HEK293 (cell line): ENCODE results near the gene TEX28.

Experiments used
- CTCF ChIA-PET: fragments of 350-600 bp; formaldehyde crosslinking; extraction: SDS; loops from one replicate; lab custom pipeline; 2021; ENCODE audit warnings: antibody characterized with exemption; lab: Yijun Ruan, JAX
- POLR2A ChIA-PET: fragments of 300-600 bp; formaldehyde crosslinking; extraction: SDS; loops from one replicate; lab custom pipeline; 2020; ENCODE audit warnings: antibody characterized with exemption, inconsistent platforms; lab: Yijun Ruan, JAX
- H3K27ac ChIP-seq: fragments of 200-500 bp; sonication (Bioruptor generic); 2 replicates; pipeline ENCODE4 v1.5.1; 2014; ENCODE audit warnings: low read depth, low read length, control low read depth, inconsistent platforms; ENCODE audit errors: extremely low read depth
- H3K36me3 ChIP-seq, 2 experiments: fragments of 200-500 bp in 1 of 2; sonication (Bioruptor generic) in 1 of 2; 1 replicate in 1 of 2; 2 replicates in 1 of 2; pipeline ENCODE4 v1.5.1; 2014 to 2017; ENCODE audit warnings: inconsistent platforms in 2 of 2, low read length in 2 of 2; ENCODE audit not compliant: control insufficient read depth in 2 of 2, insufficient read depth in 1 of 2
- H3K4me1 ChIP-seq: fragments of 200-500 bp; sonication (Bioruptor generic); 2 replicates; pipeline ENCODE4 v1.5.1; 2014; ENCODE audit warnings: mild to moderate bottlenecking, low read length, inconsistent platforms; ENCODE audit not compliant: control insufficient read depth, insufficient read depth
- H3K4me3 ChIP-seq: 2 replicates; pipeline ENCODE4 v1.5.1; 2011; ENCODE audit warnings: low read depth, mild to moderate bottlenecking, control low read depth, low read length, moderate library complexity
- H3K9me3 ChIP-seq: fragments of 200-500 bp; sonication (Bioruptor generic); 2 replicates; pipeline ENCODE4 v1.5.1; 2014; ENCODE audit warnings: low read depth, low read length, inconsistent platforms; ENCODE audit not compliant: control insufficient read depth, insufficient read depth
- AEBP2 ChIP-seq: fragments of 450-650 bp; formaldehyde crosslinking; IDR thresholded peaks from 2 replicates; pipeline ENCODE4 v1.5.1; 2016; ENCODE audit warnings: missing biosample characterization, missing genetic modification characterization, borderline replicate concordance
- GLIS1 ChIP-seq: fragments of 450-650 bp; formaldehyde crosslinking; IDR thresholded peaks from 2 replicates; pipeline ENCODE4 v1.5.1; 2016; ENCODE audit warnings: missing biosample characterization, missing genetic modification characterization
- KLF1 ChIP-seq: fragments of 450-650 bp; formaldehyde crosslinking; IDR thresholded peaks from 2 replicates; pipeline ENCODE4 v1.5.1; 2016; ENCODE audit warnings: missing biosample characterization, missing genetic modification characterization
- MEIS1 ChIP-seq: sonication (generic); formaldehyde crosslinking; IDR thresholded peaks from 2 replicates; pipeline ENCODE4 v1.8.1; 2022; ENCODE audit warnings: missing genetic modification reagents, mild to moderate bottlenecking, borderline replicate concordance
- OSR2 ChIP-seq: fragments of 450-650 bp; formaldehyde crosslinking; IDR thresholded peaks from 2 replicates; pipeline ENCODE4 v1.5.1; 2016; ENCODE audit warnings: missing biosample characterization, missing genetic modification characterization
- ZFP37 ChIP-seq: fragments of 450-650 bp; formaldehyde crosslinking; IDR thresholded peaks from 2 replicates; pipeline ENCODE4 v1.5.1; 2016; ENCODE audit warnings: missing biosample characterization, missing genetic modification characterization
- ZIC2 ChIP-seq: fragments of 450-650 bp; formaldehyde crosslinking; IDR thresholded peaks from 2 replicates; pipeline ENCODE4 v1.5.1; 2016; ENCODE audit warnings: missing biosample characterization, missing genetic modification characterization
- ZNF16 ChIP-seq: fragments of 450-650 bp; formaldehyde crosslinking; IDR thresholded peaks from 2 replicates; pipeline ENCODE4 v1.5.1; 2016; ENCODE audit warnings: low read depth, missing biosample characterization, missing genetic modification characterization
- ZNF184 ChIP-seq: fragments of 450-650 bp; IDR thresholded peaks from 2 replicates; pipeline ENCODE4 v1.5.1; 2018; ENCODE audit warnings: missing biosample characterization, mild to moderate bottlenecking, missing genetic modification characterization
- ZNF2 ChIP-seq: fragments of 450-650 bp; formaldehyde crosslinking; IDR thresholded peaks from 2 replicates; pipeline ENCODE4 v1.5.1; 2016; ENCODE audit warnings: missing biosample characterization, missing genetic modification characterization
- ZNF26 ChIP-seq: fragments of 450-650 bp; formaldehyde crosslinking; IDR thresholded peaks from 2 replicates; pipeline ENCODE4 v1.5.1; 2016; ENCODE audit warnings: missing biosample characterization, missing genetic modification characterization
- ZNF335 ChIP-seq: fragments of 450-650 bp; formaldehyde crosslinking; conservative IDR thresholded peaks from 2 replicates; pipeline ENCODE4 v1.5.1; 2016; ENCODE audit warnings: missing biosample characterization, missing genetic modification characterization
- ZNF48 ChIP-seq: fragments of 450-650 bp; formaldehyde crosslinking; IDR thresholded peaks from 2 replicates; pipeline ENCODE4 v1.5.1; 2016; ENCODE audit warnings: missing biosample characterization, missing genetic modification characterization
- ZNF529 ChIP-seq: fragments of 450-650 bp; formaldehyde crosslinking; IDR thresholded peaks from 2 replicates; pipeline ENCODE4 v1.5.1; 2017; ENCODE audit warnings: missing genetic modification characterization, missing biosample characterization; ENCODE audit not compliant: insufficient replicate concordance
- ZNF555 ChIP-seq: fragments of 450-650 bp; formaldehyde crosslinking; conservative IDR thresholded peaks from 2 replicates; pipeline ENCODE4 v1.5.1; 2017; ENCODE audit warnings: missing biosample characterization, mild to moderate bottlenecking, missing genetic modification characterization, inconsistent platforms
- ZNF639 ChIP-seq: fragments of 450-650 bp; formaldehyde crosslinking; IDR thresholded peaks from 2 replicates; pipeline ENCODE4 v1.5.1; 2016; ENCODE audit warnings: missing biosample characterization, missing genetic modification characterization
- ZNF670 ChIP-seq: fragments of 450-650 bp; formaldehyde crosslinking; IDR thresholded peaks from 2 replicates; pipeline ENCODE4 v1.5.1; 2016; ENCODE audit warnings: missing biosample characterization, missing genetic modification characterization, low read depth
- ZXDB ChIP-seq: fragments of 450-650 bp; formaldehyde crosslinking; IDR thresholded peaks from 2 replicates; pipeline ENCODE4 v1.5.1; 2016; ENCODE audit warnings: missing biosample characterization, missing genetic modification characterization

The TEX28 gene

GRCh38 chrX:154325541-154325940, 30.6 kb upstream of the TEX28 start (continued):
- TF ChIP-seq ZNF2 (tag by site-specific recombination): 0 out of 2 replicates have a peak, but pooled peaks have one; percentile 31
- no peak; the same call in 1 of the 2 replicates for TF ChIP-seq MEIS1
- TF ChIP-seq ZNF16 (tag by site-specific recombination): no peak
- TF ChIP-seq ZIC2 (tag by site-specific recombination): no peak
- no peak for TF ChIP-seq ZNF555 (tag by site-specific recombination)
- TF ChIP-seq ZNF639 (tag by site-specific recombination): no peak
- peak; percentile 95 for TF ChIP-seq GLIS1
- TF ChIP-seq ZNF184: 0 out of 2 replicates have a peak, but pooled peaks have one; percentile 11
- no peak for TF ChIP-seq ZNF26 (tag by site-specific recombination)

- Histone ChIP-seq H3K27ac (no peak overlapping the region; the same call in 1 of the 2 replicates), H3K4me3 (no peak overlapping the region)
- POLR2A ChIA-PET: no interaction called here
- TF ChIP-seq OSR2 (tag by site-specific recombination): peak; percentile 43; the same call in 1 of the 2 replicates
- no peak for TF ChIP-seq ZNF670 (tag by site-specific recombination)
- TF ChIP-seq ZXDB (tag by site-specific recombination): no peak
- TF ChIP-seq ZIC2 (tag by site-specific recombination): 0 out of 2 replicates have a peak, but pooled peaks have one; percentile 18
- TF ChIP-seq, all 188 proteins: peak for 2
- CTCF ChIA-PET: interaction anchor here (0.9 to 2.8 kb wide), 3 partner anchors 10 to 310 kb away, joined by 3 to 17 read pairs (median 4); no protein-coding TSS in a partner anchor
- Histone ChIP-seq H3K4me1 (peaks cover 18% of the 10 kb centered on the region), H3K36me3 (no peaks in the 10 kb centered on the region), H3K9me3 (no peaks in the 10 kb centered on the region)
Observed at GRCh38 chrX:154323537-154323936, 28.6 kb upstream of the TEX28 start.

GRCh38 chrX:154322890-154323289, 28.0 kb upstream of the TEX28 start:
- H3K36me3 ChIP-seq: no peaks in the 10 kb centered on the region
- H3K4me3 ChIP-seq: no peak overlapping the region
- no peak for TF ChIP-seq ZNF529 (tag by site-specific recombination)
- no peak for TF ChIP-seq ZNF335
- TF ChIP-seq KLF1 (tag by site-specific recombination): no peak
- no peak for TF ChIP-seq ZNF48 (tag by site-specific recombination)
- TF ChIP-seq ZFP37 (tag by site-specific recombination): no peak
- no peak for TF ChIP-seq AEBP2 (tag by site-specific recombination)
- TF ChIP-seq, all 188 proteins: peak for 0
- Histone ChIP-seq H3K9me3 (no peaks in the 10 kb centered on the region), H3K4me1 (peaks cover 18% of the 10 kb centered on the region), H3K27ac (no peak overlapping the region)
- POLR2A ChIA-PET: no interaction called here
- CTCF ChIA-PET: interaction anchor here (0.6 to 2.8 kb wide), 3 partner anchors 9 to 187 kb away, joined by 3 to 17 read pairs (median 4); no protein-coding TSS in a partner anchor
